H9 (cell line): ENCODE data around the gene CDYL2. TPM values are rescaled to one million over a fixed set of nuclear protein-coding genes. Genes with fewer than 3 reads are reported as not detected.

Experiments used
- DNase-seq: peaks from one replicate; pipeline ENCODE4 v3.0.0-alpha.2; 2017
- H2AFZ ChIP-seq: one replicate; pipeline ENCODE4 v1.6.1; 2013; ENCODE audit warnings: mild to moderate bottlenecking, low read length, control low read depth, moderate library complexity
- H2AK5ac ChIP-seq: 2 replicates; pipeline ENCODE4 v1.6.1; 2013; ENCODE audit warnings: low read length, control low read depth, mixed read lengths; ENCODE audit not compliant: insufficient read length
- H2BK120ac ChIP-seq: one replicate; pipeline ENCODE4 v1.6.1; 2013; ENCODE audit warnings: low read depth, mild to moderate bottlenecking, low read length, control low read depth, inconsistent platforms; ENCODE audit not compliant: poor library complexity, severe bottlenecking
- H2BK12ac ChIP-seq: 2 replicates; pipeline ENCODE4 v1.6.1; 2013; ENCODE audit warnings: low read length, control low read depth, mixed read lengths, low read depth; ENCODE audit not compliant: insufficient read length
- H2BK15ac ChIP-seq: 2 replicates; pipeline ENCODE4 v1.6.1; 2013; ENCODE audit warnings: low read depth, low read length, control low read depth
- H2BK20ac ChIP-seq: one replicate; pipeline ENCODE4 v1.6.1; 2013; ENCODE audit warnings: low read depth, mild to moderate bottlenecking, low read length, control low read depth, inconsistent platforms; ENCODE audit not compliant: poor library complexity, severe bottlenecking
- H2BK5ac ChIP-seq: 2 replicates; pipeline ENCODE4 v1.6.1; 2013; ENCODE audit warnings: low read length, control low read depth, mixed read lengths; ENCODE audit not compliant: insufficient read length
- H3K14ac ChIP-seq: 2 replicates; pipeline ENCODE4 v1.6.1; 2013; ENCODE audit warnings: low read length, control low read depth; ENCODE audit not compliant: insufficient read depth
- H3K18ac ChIP-seq: 2 replicates; pipeline ENCODE4 v1.6.1; 2013; ENCODE audit warnings: low read depth, mild to moderate bottlenecking, mixed read lengths, low read length, control low read depth; ENCODE audit not compliant: insufficient read length
- H3K23ac ChIP-seq: 2 replicates; pipeline ENCODE4 v1.6.1; 2013; ENCODE audit warnings: low read length, control low read depth, mixed read lengths, low read depth; ENCODE audit not compliant: insufficient read length
- H3K23me2 ChIP-seq: 2 replicates; pipeline ENCODE4 v1.6.1; 2013; ENCODE audit warnings: low read depth, mild to moderate bottlenecking, mixed read lengths, low read length, control low read depth; ENCODE audit not compliant: insufficient read length, poor library complexity, severe bottlenecking
- H3K27ac ChIP-seq: 2 replicates; pipeline ENCODE4 v1.5.1; 2013; ENCODE audit warnings: low read length, control low read depth, mixed read lengths, low read depth; ENCODE audit not compliant: insufficient read length
- H3K27me3 ChIP-seq: 2 replicates; pipeline ENCODE4 v1.6.1; 2013; ENCODE audit warnings: low read length, control low read depth, inconsistent platforms; ENCODE audit not compliant: insufficient read depth
- H3K4ac ChIP-seq: 2 replicates; pipeline ENCODE4 v1.6.1; 2013; ENCODE audit warnings: low read depth, mild to moderate bottlenecking, control low read depth, inconsistent platforms, low read length, moderate library complexity
- H3K4me1 ChIP-seq: 2 replicates; pipeline ENCODE4 v1.6.1; 2013; ENCODE audit warnings: low read length, control low read depth, inconsistent platforms; ENCODE audit not compliant: insufficient read depth
- H3K4me2 ChIP-seq: 2 replicates; pipeline ENCODE4 v1.6.1; 2013; ENCODE audit warnings: low read length, control low read depth, mixed read lengths; ENCODE audit not compliant: insufficient read length, insufficient read depth
- H3K56ac ChIP-seq: 2 replicates; pipeline ENCODE4 v1.6.1; 2013; ENCODE audit warnings: low read depth, mild to moderate bottlenecking, mixed read lengths, low read length, control low read depth; ENCODE audit not compliant: insufficient read length
- H3K79me1 ChIP-seq: 2 replicates; pipeline ENCODE4 v1.6.1; 2013; ENCODE audit warnings: low read depth, mild to moderate bottlenecking, moderate library complexity, low read length, control low read depth, inconsistent platforms; ENCODE audit not compliant: insufficient read depth, poor library complexity, severe bottlenecking
- H3K79me2 ChIP-seq: 2 replicates; pipeline ENCODE4 v1.6.1; 2013; ENCODE audit warnings: low read length, control low read depth, inconsistent platforms; ENCODE audit not compliant: insufficient read depth
- H3K9ac ChIP-seq: 2 replicates; pipeline ENCODE4 v1.6.1; 2013; ENCODE audit warnings: low read length, control low read depth, mixed read lengths; ENCODE audit not compliant: insufficient read length; ENCODE audit errors: extremely low read depth
- H3K9me3 ChIP-seq: one replicate; pipeline ENCODE4 v1.6.1; 2013; ENCODE audit warnings: low read depth, low read length, inconsistent platforms; ENCODE audit not compliant: control insufficient read depth
- H3T11ph ChIP-seq: one replicate; pipeline ENCODE4 v1.6.1; 2013; ENCODE audit warnings: mild to moderate bottlenecking, low read length, control low read depth, inconsistent platforms
- H4K20me1 ChIP-seq: one replicate; pipeline ENCODE4 v1.6.1; 2013; ENCODE audit not compliant: control insufficient read depth, insufficient read length, insufficient read depth
- H4K5ac ChIP-seq: 2 replicates; pipeline ENCODE4 v1.6.1; 2013; ENCODE audit warnings: low read depth, mild to moderate bottlenecking, mixed read lengths, low read length, control low read depth; ENCODE audit not compliant: insufficient read length
- H4K8ac ChIP-seq: replicated peaks from 2 replicates; pipeline ENCODE4 v1.6.1; 2013; ENCODE audit warnings: low read length, control low read depth, mixed read lengths, low read depth; ENCODE audit not compliant: insufficient read length
- H4K91ac ChIP-seq: 2 replicates; pipeline ENCODE4 v1.6.1; 2013; ENCODE audit warnings: low read depth, mild to moderate bottlenecking, moderate library complexity, mixed read lengths, low read length, control low read depth; ENCODE audit not compliant: insufficient read length
- H3K27ac Mint-ChIP-seq, 3 experiments: 2 replicates in 2 of 3; 3 replicates in 1 of 3; pipeline ENCODE4 v1.8.0; 2020 to 2021; ENCODE audit warnings: mixed read lengths in 3 of 3, mild to moderate bottlenecking in 1 of 3, moderate library complexity in 1 of 3
- H3K27me3 Mint-ChIP-seq: 2 replicates; pipeline ENCODE4 v1.8.0; 2021; ENCODE audit warnings: low read depth, mild to moderate bottlenecking, moderate library complexity, mixed read lengths
- H3K36me3 Mint-ChIP-seq, 3 experiments: 2 replicates in 2 of 3; 3 replicates in 1 of 3; pipeline ENCODE4 v1.8.0; 2020 to 2021; ENCODE audit warnings: low read depth in 3 of 3, mixed read lengths in 3 of 3; ENCODE audit not compliant: insufficient read depth in 1 of 3
- H3K4me1 Mint-ChIP-seq, 2 experiments: 2 replicates each; pipeline ENCODE4 v1.8.0; 2020; ENCODE audit warnings: mixed read lengths in 2 of 2
- H3K4me3 Mint-ChIP-seq, 2 experiments: 2 replicates in 1 of 2; 3 replicates in 1 of 2; pipeline ENCODE4 v1.8.0; 2020 to 2021; ENCODE audit warnings: mild to moderate bottlenecking in 2 of 2, mixed read lengths in 2 of 2, moderate library complexity in 1 of 2
- H3K9me3 Mint-ChIP-seq, 2 experiments: 2 replicates in 1 of 2; 3 replicates in 1 of 2; pipeline ENCODE4 v1.8.0; 2020; ENCODE audit warnings: mild to moderate bottlenecking in 2 of 2, mixed read lengths in 2 of 2, moderate library complexity in 1 of 2
- WGBS: extraction: QIAGEN DNeasy Blood & Tissue Kit; methylation state at CpG from one replicate; pipeline ENCODE4 v1.1.7; 2013; ENCODE audit warnings: missing lambda C conversion rate, low lambda C conversion rate, mixed read lengths; ENCODE audit not compliant: insufficient read length; ENCODE audit errors: extremely low coverage; 5-methylcytosine and 5-hydroxymethylcytosine counted together
- total RNA-seq: library from RNA; stranded (reverse); gene quantifications from 2 replicates; pipeline ENCODE4 v1.2.1, GENCODE V29; 2021
- TF ChIP-seq, protein P1 (sequence below): fragments of 200-600 bp; sonication (generic); conservative IDR thresholded peaks from 3 replicates; pipeline ENCODE4 v1.8.0; 2021; ENCODE audit warnings: antibody characterized with exemption, mild to moderate bottlenecking

CDYL2 gene
- total RNA-seq, 1 experiment from 2014 or later, result 4.2 TPM

DNA sequence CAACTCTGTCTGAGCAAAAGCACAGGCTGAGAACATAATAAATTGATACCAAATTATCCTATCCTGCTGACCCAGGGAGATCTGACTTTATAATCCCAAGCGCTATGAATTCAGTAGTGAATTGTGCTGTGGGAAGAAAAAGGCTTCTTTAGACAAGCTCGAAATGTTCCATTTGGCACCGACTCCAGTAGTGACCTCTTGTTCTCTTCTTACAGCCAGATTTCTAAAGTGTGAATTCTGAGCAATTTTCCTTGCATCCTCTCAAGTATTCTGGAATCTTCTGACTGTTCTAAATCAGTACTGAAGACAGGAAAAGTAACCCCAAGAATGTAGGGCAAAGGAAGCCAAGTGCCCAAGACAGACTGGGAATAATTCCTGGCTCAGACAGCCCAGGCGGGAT, 58.2 kb downstream of the CDYL2 start:
- TF ChIP-seq, protein P1, sequence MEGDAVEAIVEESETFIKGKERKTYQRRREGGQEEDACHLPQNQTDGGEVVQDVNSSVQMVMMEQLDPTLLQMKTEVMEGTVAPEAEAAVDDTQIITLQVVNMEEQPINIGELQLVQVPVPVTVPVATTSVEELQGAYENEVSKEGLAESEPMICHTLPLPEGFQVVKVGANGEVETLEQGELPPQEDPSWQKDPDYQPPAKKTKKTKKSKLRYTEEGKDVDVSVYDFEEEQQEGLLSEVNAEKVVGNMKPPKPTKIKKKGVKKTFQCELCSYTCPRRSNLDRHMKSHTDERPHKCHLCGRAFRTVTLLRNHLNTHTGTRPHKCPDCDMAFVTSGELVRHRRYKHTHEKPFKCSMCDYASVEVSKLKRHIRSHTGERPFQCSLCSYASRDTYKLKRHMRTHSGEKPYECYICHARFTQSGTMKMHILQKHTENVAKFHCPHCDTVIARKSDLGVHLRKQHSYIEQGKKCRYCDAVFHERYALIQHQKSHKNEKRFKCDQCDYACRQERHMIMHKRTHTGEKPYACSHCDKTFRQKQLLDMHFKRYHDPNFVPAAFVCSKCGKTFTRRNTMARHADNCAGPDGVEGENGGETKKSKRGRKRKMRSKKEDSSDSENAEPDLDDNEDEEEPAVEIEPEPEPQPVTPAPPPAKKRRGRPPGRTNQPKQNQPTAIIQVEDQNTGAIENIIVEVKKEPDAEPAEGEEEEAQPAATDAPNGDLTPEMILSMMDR, result no peak
- no peaks in the 10 kb centered on the region for H3K4me1 ChIP-seq
- H2BK15ac ChIP-seq, result no peak overlapping the region
- no peaks in the 10 kb centered on the region for H3K36me3 Mint-ChIP-seq
- H2BK20ac ChIP-seq, result no peak overlapping the region
- no peak overlapping the region for H3K27ac ChIP-seq
- H3K23ac ChIP-seq, result no peak overlapping the region
- no peaks in the 10 kb centered on the region for H3K27me3 ChIP-seq
- H3K18ac ChIP-seq, result no peak overlapping the region
- peaks cover 2 to 3% of the 10 kb centered on the region in 2 experiments for H3K4me1 Mint-ChIP-seq
- no peaks in the 10 kb centered on the region for H3K23me2 ChIP-seq
- no peak for DNase-seq
- H2AK5ac ChIP-seq, result no peak overlapping the region
- no peaks in the 10 kb centered on the region for H3K9me3 ChIP-seq
- no peak overlapping the region for H2AFZ ChIP-seq
- H3K27ac Mint-ChIP-seq, result no peak overlapping the region
- H3K9me3 Mint-ChIP-seq, result peaks cover 4 to 5% of the 10 kb centered on the region in 2 experiments; a peak in 2 of 5 replicates
- H3K79me1 ChIP-seq, result no peaks in the 10 kb centered on the region
- H2BK12ac ChIP-seq, result no peak overlapping the region
- no CpG with 5 or more reads among the region's 4 CpGs for WGBS
- no peaks in the 10 kb centered on the region for H3K79me2 ChIP-seq
- no peak overlapping the region for H4K8ac ChIP-seq
- no peak overlapping the region for H4K91ac ChIP-seq
- H3K4me2 ChIP-seq, result no peak overlapping the region
- H4K20me1 ChIP-seq, result no peaks in the 10 kb centered on the region
- no peak overlapping the region for H3K14ac ChIP-seq
- no peak overlapping the region for H4K5ac ChIP-seq
- H3K4me3 Mint-ChIP-seq, result no peak overlapping the region
- no peak overlapping the region for H3K4ac ChIP-seq
- no peak overlapping the region for H3K9ac ChIP-seq
- H3K56ac ChIP-seq, result no peak overlapping the region
- no peak overlapping the region for H3T11ph ChIP-seq
- no peak overlapping the region for H2BK120ac ChIP-seq
- H3K27me3 Mint-ChIP-seq, result no peaks in the 10 kb centered on the region
- no peak overlapping the region for H2BK5ac ChIP-seq
